NT2/D1 (cell line): Measurements from ENCODE around the gene CFAP20.

Source experiments
- SUZ12 ChIP-seq: IDR thresholded peaks from 2 replicates; pipeline ENCODE4 v1.6.1; 2011; ENCODE audit not compliant: insufficient read length, insufficient read depth; ENCODE audit errors: extremely low read depth
- YY1 ChIP-seq: IDR thresholded peaks from 2 replicates; pipeline ENCODE4 v1.6.1; 2011; ENCODE audit not compliant: insufficient read length, insufficient read depth
- ZNF274 ChIP-seq: IDR thresholded peaks from 2 replicates; pipeline ENCODE4 v1.6.1; 2011; ENCODE audit warnings: mild to moderate bottlenecking, low read depth, low read length

- TF ChIP-seq YY1 (no peak), SUZ12 (no peak), ZNF274 (no peak)
These were observed 29.5 kb upstream of the CFAP20 start for GRCh38 chr16:58158725-58159124.
